Adrenal gland (tissue), 12 donors: ENCODE data around the gene PCNX2. TPM values are rescaled to one million over a fixed set of nuclear protein-coding genes. Genes with fewer than 3 reads are reported as not detected.
A peak's percentile ranks its signal among the peaks of the same experiment; 100 is the strongest.
"Not testable (repeated sequence)": the region's sequence is repeated elsewhere in the genome, so short reads cannot be mapped to it uniquely, and the experiment has no call there.

Experiments used
- DNase-seq, 7 donors: peaks; one replicate each; pipeline ENCODE4 v3.0.0-alpha.2; 2019 to 2020
- H3K27ac ChIP-seq, 5 donors: fragments of 200-600 bp; sonication (generic) in 4 of 5; 1 replicate in 3 of 5; 2 replicates in 2 of 5; pipeline versions ENCODE4 v1.5.1 to v1.8.0; 2016 to 2020; ENCODE audit warnings: mild to moderate bottlenecking in 1 of 5
- H3K27me3 ChIP-seq: fragments of 200-600 bp; 2 replicates; pipeline ENCODE4 v1.8.0; 2021
- H3K36me3 ChIP-seq, 2 donors: fragments of 200-600 bp; replicated peaks in 1 of 2; 1 replicate in 1 of 2; 2 replicates in 1 of 2; pipeline versions ENCODE4 v1.5.1 to v1.8.0; 2018 to 2022
- H3K4me1 ChIP-seq, 2 donors: fragments of 200-600 bp; replicated peaks in 1 of 2; 1 replicate in 1 of 2; 2 replicates in 1 of 2; pipeline versions ENCODE4 v1.5.1 to v1.8.0; 2018 to 2021
- H3K4me3 ChIP-seq, 4 donors: fragments of 200-600 bp; sonication (generic) in 3 of 4; one replicate each; pipeline ENCODE4 v1.5.1; 2016 to 2018
- H3K9me3 ChIP-seq, 3 donors: fragments of 200-600 bp; sonication (generic) in 1 of 3; replicated peaks in 1 of 3; 1 replicate in 2 of 3; 2 replicates in 1 of 3; pipeline versions ENCODE4 v1.5.1 to v1.8.0; 2016 to 2021
- POLR2A ChIP-seq, 2 donors: fragments of 450-650 bp; IDR thresholded peaks; one replicate each; pipeline ENCODE4 v1.6.1; 2017; ENCODE audit warnings: antibody characterized with exemption in 2 of 2, mild to moderate bottlenecking in 2 of 2, moderate library complexity in 1 of 2
- WGBS, 4 donors: extraction: QIAGEN DNeasy Blood & Tissue Kit in 2 of 4; methylation state at CpG; one replicate each; pipeline versions ENCODE4 v1.1.5 to v1.1.7; 2013 to 2017; 5-methylcytosine and 5-hydroxymethylcytosine counted together
- intact Hi-C, 2 donors: fragments of 100-400 bp; cut with DNase I; formaldehyde crosslinking; loops; one replicate each; pipeline versions ENCODE4 v1.14.1 to v1.15.0; 2022 to 2023
- polyA plus RNA-seq, 3 donors: library from polyadenylated mRNA; stranded (reverse); fragments of 200-250 nt in 2 of 3; fragments of 350-450 nt in 1 of 3; fragmentation: Illumina TruSeq in 1 of 3; extraction: RNeasy Lipid Tissue Mini Kit (QIAGEN cat#74804) in 1 of 3; gene quantifications; one replicate each; pipeline ENCODE4 v1.2.3, GENCODE V29; 2013 to 2014
- total RNA-seq, 9 donors: library from RNA; depleted of rRNA in 4 of 9; stranded (reverse); fragments of >200 nt in 4 of 9; fragments of 120-200 nt in 1 of 9; fragmentation: NEBNext Ultra II Directional in 1 of 9; extraction: Animal tissue kit (Norgen Biotek cat#: 25700) in 1 of 9; gene quantifications; one replicate each; pipeline versions ENCODE4 v1.1.0 to v1.2.4, GENCODE V29; 2013 to 2023
- TF ChIP-seq, protein P1 (sequence below), 6 experiments: fragments of 450-650 bp in 4 of 6; fragments of 200-600 bp in 2 of 6; sonication (generic) in 1 of 6; IDR thresholded peaks; 1 replicate in 5 of 6; 2 replicates in 1 of 6; pipeline versions ENCODE4 v1.5.1 to v1.8.0; 2016 to 2021; ENCODE audit warnings: antibody characterized with exemption in 6 of 6, mild to moderate bottlenecking in 2 of 6, moderate library complexity in 1 of 6
- donor health status: healthy with polysubstance abuse.
- donor health status: Bipolar disorder and iron deficiency.
- donor health status: DM: yes; HTN: yes; CAD: no.
- donor health status: DM: no; HTN: no; CAD: no.
- donor health status: DM: no; HTN: no; CAD: no.
- donor health status: DM: yes; HTN: yes; CAD: no.

Gene PCNX2
- total and polyA plus RNA-seq, 12 donors = 2.2 to 14.5 (median 5.5) TPM

DNA sequence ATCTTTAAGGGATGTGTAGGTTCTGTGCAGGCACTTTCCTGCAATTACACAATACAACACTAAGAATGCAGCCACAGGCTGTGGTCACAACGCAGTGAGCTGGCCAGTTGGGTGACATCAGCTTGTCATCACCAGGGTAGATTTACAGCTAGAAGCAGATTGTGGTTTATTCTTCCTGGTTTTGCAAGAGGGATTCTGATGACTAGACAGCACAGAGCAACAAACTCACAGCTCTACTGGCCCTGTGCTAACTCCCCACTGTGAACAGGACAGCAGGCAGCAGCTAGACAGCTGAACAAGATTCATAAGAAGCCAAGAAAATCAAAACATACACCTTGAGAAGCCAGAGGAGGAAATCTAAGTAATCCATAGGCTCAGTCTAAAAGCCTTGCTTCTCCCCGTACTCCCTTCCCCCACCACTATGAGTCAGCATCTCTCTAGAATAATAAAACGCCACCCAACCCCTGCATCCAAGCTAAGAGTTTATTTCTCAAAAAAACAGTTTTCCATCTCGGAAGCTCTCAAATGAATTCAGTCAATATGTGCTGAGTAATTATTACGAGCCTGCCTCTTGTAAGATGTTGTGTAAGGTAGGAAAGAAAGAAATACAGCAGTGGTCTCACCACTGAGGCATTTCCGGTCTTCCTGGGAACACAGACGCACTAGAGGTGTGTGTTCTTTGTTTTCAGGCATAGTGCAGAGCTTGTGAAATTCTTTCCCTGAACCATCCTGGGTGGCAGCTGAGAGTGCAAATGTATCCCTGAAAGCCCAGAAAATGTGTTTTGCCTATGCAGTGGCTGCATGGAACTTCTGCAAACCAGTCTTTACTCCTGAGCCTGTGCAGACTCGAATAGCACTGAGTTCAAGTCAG is 182.3 kb downstream of the PCNX2 start:
- Histone ChIP-seq H3K27me3 (no peaks in the 10 kb centered on the region), H3K4me3 (no peak overlapping the region), H3K9me3 (no peaks in the 10 kb centered on the region), H3K4me1 (peaks cover 0 to 23% of the 10 kb centered on the region in 2 donors), H3K36me3 (no peaks in the 10 kb centered on the region), H3K27ac (peak overlapping the region in 4 of 5 donors; percentile 3 to 74 (median 48))
- DNase-seq = peak; percentile 57 to 91 (median 84)
- WGBS, 4 donors = 24 to 46% (median 42%) methylated on average over 8 of the region's 8 CpGs
- intact Hi-C loops = no loop called here
- TF ChIP-seq, protein P1, sequence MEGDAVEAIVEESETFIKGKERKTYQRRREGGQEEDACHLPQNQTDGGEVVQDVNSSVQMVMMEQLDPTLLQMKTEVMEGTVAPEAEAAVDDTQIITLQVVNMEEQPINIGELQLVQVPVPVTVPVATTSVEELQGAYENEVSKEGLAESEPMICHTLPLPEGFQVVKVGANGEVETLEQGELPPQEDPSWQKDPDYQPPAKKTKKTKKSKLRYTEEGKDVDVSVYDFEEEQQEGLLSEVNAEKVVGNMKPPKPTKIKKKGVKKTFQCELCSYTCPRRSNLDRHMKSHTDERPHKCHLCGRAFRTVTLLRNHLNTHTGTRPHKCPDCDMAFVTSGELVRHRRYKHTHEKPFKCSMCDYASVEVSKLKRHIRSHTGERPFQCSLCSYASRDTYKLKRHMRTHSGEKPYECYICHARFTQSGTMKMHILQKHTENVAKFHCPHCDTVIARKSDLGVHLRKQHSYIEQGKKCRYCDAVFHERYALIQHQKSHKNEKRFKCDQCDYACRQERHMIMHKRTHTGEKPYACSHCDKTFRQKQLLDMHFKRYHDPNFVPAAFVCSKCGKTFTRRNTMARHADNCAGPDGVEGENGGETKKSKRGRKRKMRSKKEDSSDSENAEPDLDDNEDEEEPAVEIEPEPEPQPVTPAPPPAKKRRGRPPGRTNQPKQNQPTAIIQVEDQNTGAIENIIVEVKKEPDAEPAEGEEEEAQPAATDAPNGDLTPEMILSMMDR (IDR thresholded peaks at IDR 0.05) = no peak
- TF ChIP-seq POLR2A (IDR thresholded peaks at IDR 0.05) = no peak

DNA sequence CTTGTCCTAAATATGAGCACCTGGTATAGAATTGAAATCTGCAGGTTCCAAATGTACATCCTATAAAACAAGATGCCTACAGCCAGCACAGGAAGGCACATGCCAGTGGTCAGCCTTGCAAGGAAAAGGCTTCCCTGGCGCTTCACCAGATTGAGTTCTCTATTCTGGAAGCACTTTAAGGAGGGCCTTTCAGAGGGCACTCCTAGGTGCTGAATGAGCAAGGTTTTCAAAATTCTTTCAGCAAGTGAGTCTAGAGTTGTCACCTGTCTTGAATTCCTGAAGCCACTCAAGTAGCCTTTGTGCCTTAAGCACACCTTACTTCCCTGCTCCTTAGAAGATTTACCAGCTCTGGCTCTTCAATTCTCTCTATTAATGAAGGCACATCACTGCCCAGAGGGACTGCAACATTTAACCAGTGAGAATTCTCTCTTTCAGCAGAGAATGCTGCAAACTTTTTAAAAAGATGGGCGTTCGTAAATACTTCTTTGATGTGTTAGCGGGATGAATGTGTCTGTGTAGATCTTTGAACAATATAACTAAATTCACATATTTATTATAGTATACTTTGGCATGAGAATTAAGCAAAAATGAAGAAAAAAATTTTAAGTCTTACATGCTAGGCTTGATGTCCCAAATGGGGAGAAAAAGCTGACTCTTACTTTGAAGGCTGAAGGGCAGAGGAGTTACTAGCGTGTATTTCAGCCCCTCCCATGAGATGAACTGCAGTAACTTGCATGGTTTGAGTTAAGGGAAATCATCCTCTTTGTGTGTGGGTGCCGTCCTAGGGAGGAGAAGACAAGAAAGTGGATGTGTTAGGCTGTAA is 183.1 kb downstream of the PCNX2 start:
- TF ChIP-seq, protein P1 (IDR thresholded peaks at IDR 0.05) = no peak
- TF ChIP-seq POLR2A (IDR thresholded peaks at IDR 0.05) = no peak
- peak in 2 of 7 donors; percentile 14 to 26 for DNase-seq
- WGBS, 4 donors = 69 to 72% (median 70%) methylated on average over 6 of the region's 6 CpGs

GRCh38 chr1:233111731-233112130 is 183.8 kb downstream of the PCNX2 start:
- Histone ChIP-seq H3K27me3 (no peaks in the 10 kb centered on the region), H3K36me3 (no peaks in the 10 kb centered on the region), H3K4me1 (peaks cover 0 to 23% of the 10 kb centered on the region in 2 donors), H3K27ac (no peak overlapping the region), H3K4me3 (no peak overlapping the region), H3K9me3 (no peaks in the 10 kb centered on the region)
- intact Hi-C loops = no loop called here
- 93 to 99% (median 97%) methylated on average over 2 of the region's 2 CpGs for WGBS, 4 donors
- DNase-seq = no peak
- TF ChIP-seq, protein P1 (IDR thresholded peaks at IDR 0.05) = no peak
- no peak for TF ChIP-seq POLR2A (IDR thresholded peaks at IDR 0.05)

More for the DNA sequence above, 183.1 kb downstream of the PCNX2 start:
- no peaks in the 10 kb centered on the region for H3K27me3 ChIP-seq
- peak overlapping the region in 3 of 5 donors; percentile 35 to 74 (median 61) for H3K27ac ChIP-seq
- H3K4me3 ChIP-seq = no peak overlapping the region
- intact Hi-C loops = no loop called here
- H3K9me3 ChIP-seq = no peaks in the 10 kb centered on the region
- H3K4me1 ChIP-seq = peaks cover 0 to 23% of the 10 kb centered on the region in 2 donors
- no peaks in the 10 kb centered on the region for H3K36me3 ChIP-seq

DNA sequence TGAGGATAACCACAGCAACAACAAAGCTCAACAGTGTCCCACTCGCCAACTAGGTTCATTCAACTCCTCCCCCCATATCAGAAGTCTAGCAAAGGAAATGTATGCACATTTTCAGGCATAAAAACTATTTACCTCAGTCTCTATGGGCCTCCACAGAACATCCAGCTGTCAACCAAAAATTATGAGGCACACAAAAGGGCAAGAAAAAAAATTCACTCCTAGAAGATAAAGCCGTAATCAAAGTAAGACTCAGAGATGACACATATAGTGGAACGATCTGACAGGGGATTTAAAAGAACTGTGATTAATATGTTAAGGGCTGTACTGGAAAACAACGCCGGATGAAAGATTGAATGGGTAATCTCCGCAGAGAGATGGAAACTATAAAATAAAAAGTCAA is 186.4 kb downstream of the PCNX2 start:
- Histone ChIP-seq H3K9me3 (no peaks in the 10 kb centered on the region), H3K4me3 (no peak overlapping the region), H3K36me3 (no peaks in the 10 kb centered on the region), H3K27me3 (no peaks in the 10 kb centered on the region), H3K4me1 (peaks cover 0 to 22% of the 10 kb centered on the region in 2 donors), H3K27ac (no peak overlapping the region)
- WGBS, 4 donors = 71 to 86% (median 83%) methylated on average over 6 of the region's 6 CpGs
- no peak for DNase-seq
- intact Hi-C loops = no loop called here
- TF ChIP-seq POLR2A (IDR thresholded peaks at IDR 0.05) = no peak
- TF ChIP-seq, protein P1 (IDR thresholded peaks at IDR 0.05) = no peak

- H3K9me3 ChIP-seq, H3K27ac ChIP-seq, H3K36me3 ChIP-seq, H3K4me1 ChIP-seq, intact Hi-C loops, H3K27me3 ChIP-seq, DNase-seq, H3K4me3 ChIP-seq: not testable (repeated sequence)
- WGBS, 4 donors = 89 to 95% (median 91%) methylated on average over 6 of the region's 6 CpGs
Measured at GRCh38 chr1:233107716-233108130, 187.8 kb downstream of the PCNX2 start.
